Neuron (in vitro differentiated cells): Measurements from ENCODE around the gene FBLN1.
"Not testable (repeated sequence)": the region's sequence is repeated elsewhere in the genome, so short reads cannot be mapped to it uniquely, and the experiment has no call there.

Experiments used
- H2AFZ ChIP-seq: one replicate; pipeline ENCODE4 v1.6.1; 2013; ENCODE audit warnings: low read depth, mild to moderate bottlenecking, inconsistent platforms, low read length, moderate library complexity
- H3K27me3 ChIP-seq: one replicate; pipeline ENCODE4 v1.6.1; 2013; ENCODE audit warnings: low read length; ENCODE audit not compliant: insufficient read depth
- H3K36me3 ChIP-seq: one replicate; pipeline ENCODE4 v1.6.1; 2013; ENCODE audit warnings: low read length; ENCODE audit not compliant: insufficient read depth
- H3K4me1 ChIP-seq: one replicate; pipeline ENCODE4 v1.6.1; 2013; ENCODE audit warnings: low read length; ENCODE audit not compliant: insufficient read depth
- H3K4me3 ChIP-seq: 2 replicates; pipeline ENCODE4 v1.5.1; 2013; ENCODE audit warnings: mild to moderate bottlenecking, low read length, moderate library complexity
- H3K9me3 ChIP-seq: one replicate; pipeline ENCODE4 v1.6.1; 2013; ENCODE audit warnings: low read length

The FBLN1 gene

DNA sequence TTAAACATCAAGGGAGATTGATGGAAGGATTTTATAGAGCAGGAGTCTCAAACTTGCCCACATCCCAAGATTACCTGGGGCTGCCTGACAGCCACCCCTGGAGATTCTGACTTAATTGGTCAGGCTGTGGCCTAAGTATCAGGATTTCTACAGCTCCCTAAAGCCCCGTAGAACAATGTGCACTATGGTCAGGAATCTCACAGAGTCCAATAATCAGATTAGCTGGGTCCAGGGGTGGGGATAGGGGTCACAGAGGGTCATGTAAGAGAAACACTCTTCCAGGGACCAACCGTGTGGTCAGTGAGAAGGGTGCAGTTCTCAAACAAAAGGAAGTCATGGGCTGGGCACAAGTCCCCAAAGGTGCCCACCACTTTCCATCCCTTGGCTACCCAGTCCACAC is 20.5 kb upstream of the FBLN1 start:
- Histone ChIP-seq H3K4me3 (no peak overlapping the region), H3K36me3 (no peaks in the 10 kb centered on the region), H2AFZ (no peak overlapping the region), H3K4me1 (peaks cover 3% of the 10 kb centered on the region), H3K27me3 (peaks cover 3% of the 10 kb centered on the region), H3K9me3 (peaks cover 2% of the 10 kb centered on the region)

DNA sequence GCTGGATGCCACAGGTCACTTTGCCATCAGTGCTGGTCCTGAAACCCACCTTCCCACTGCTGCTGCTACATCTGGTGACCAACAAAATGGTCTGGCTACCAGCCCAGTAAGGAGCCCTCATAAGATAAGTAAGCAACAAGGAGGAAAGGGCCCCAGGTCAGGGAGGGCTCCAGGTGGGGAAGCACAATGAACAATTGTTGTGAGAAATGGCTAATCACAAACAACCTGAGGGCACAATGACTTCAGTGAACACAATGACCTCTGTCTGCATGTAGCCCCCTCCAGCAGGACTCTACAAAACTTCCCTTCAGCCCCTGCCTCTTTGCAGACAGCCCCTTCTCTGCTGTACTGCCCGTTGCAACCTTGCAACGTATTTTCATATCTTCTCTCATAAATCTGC is 19.4 kb upstream of the FBLN1 start:
- Histone ChIP-seq H2AFZ (no peak overlapping the region), H3K4me1 (peaks cover 3% of the 10 kb centered on the region), H3K36me3 (no peaks in the 10 kb centered on the region), H3K4me3 (no peak overlapping the region), H3K27me3 (peaks cover 3% of the 10 kb centered on the region), H3K9me3 (peaks cover 3% of the 10 kb centered on the region)

DNA sequence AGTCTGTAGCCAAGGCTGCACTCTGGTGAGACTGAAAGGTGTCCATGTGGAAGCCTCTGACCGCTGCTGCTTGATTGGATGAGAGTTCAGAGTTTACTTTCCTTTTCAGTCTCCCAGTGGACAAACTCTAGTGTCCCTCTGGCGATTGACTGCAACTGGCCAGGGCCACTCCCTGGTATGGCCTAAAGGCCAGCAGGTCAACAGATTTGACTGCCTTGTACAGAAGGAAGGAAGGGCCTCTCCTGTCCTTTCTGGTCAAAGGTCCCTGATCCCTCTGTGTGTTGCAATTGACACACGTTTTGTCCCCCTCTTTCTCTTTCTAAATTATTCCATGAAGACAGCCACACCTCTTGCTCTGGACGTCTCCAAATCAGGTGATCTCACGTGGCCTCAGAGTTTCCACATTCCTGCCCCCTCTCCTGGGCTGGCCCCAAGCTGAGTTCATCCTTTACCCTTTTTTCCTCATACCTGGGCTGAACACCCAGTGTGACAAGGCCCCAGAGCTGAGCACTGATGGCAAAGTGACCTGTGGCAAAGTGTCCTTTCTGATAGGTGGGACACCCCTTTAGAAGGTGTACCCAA is 18.7 kb upstream of the FBLN1 start:
- peaks cover 3% of the 10 kb centered on the region for H3K9me3 ChIP-seq
- no peak overlapping the region for H3K4me3 ChIP-seq
- no peaks in the 10 kb centered on the region for H3K36me3 ChIP-seq
- no peak overlapping the region for H2AFZ ChIP-seq
- peaks cover 3% of the 10 kb centered on the region for H3K4me1 ChIP-seq
- peaks cover 3% of the 10 kb centered on the region for H3K27me3 ChIP-seq

DNA sequence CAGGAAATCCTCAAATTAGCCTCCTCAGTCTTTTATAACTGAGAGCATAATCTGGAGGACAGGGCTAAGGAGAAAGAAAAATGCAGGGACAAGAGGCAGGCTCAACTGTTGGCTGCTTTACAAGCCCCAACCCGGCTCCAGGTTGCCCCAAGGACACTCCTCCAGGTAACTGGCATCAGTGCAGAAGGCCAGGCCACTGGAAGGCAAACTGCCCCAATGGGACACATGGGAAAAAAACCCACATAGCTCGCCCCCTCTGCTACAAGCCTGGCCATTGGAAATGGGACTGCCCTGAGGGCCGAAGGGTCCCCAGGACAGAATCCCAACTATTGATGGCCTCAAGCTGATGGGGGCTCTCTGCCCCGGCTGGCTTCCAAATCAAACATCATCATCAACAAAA is 17.9 kb upstream of the FBLN1 start:
- peaks cover 3% of the 10 kb centered on the region for H3K4me1 ChIP-seq

DNA sequence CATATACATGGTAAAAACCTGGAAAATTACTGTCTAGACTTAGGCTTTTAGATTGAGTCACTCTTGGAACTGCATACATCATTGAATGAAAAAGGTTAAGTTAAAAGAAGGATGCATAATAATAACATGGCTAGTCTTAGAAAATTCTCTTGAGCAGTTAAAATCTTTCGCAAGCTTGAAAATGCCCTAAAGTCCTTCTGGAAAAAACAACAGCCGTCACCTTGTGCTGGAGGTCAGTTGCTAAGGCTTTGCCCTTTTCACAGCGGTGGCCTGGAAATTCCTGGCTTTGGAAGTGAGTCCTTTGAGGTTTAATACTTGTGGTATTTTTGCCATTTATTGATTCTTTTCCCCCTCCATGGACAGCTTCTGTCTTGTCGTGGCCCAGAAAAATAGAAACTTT is 17.4 kb upstream of the FBLN1 start:
- H3K4me3 ChIP-seq, result no peak overlapping the region
- peaks cover 3% of the 10 kb centered on the region for H3K27me3 ChIP-seq

More for the DNA sequence above, 17.9 kb upstream of the FBLN1 start:
- no peaks in the 10 kb centered on the region for H3K36me3 ChIP-seq
- peaks cover 5% of the 10 kb centered on the region for H3K9me3 ChIP-seq
- H3K4me3 ChIP-seq, result no peak overlapping the region
- peaks cover 3% of the 10 kb centered on the region for H3K27me3 ChIP-seq
- H2AFZ ChIP-seq, result no peak overlapping the region

DNA sequence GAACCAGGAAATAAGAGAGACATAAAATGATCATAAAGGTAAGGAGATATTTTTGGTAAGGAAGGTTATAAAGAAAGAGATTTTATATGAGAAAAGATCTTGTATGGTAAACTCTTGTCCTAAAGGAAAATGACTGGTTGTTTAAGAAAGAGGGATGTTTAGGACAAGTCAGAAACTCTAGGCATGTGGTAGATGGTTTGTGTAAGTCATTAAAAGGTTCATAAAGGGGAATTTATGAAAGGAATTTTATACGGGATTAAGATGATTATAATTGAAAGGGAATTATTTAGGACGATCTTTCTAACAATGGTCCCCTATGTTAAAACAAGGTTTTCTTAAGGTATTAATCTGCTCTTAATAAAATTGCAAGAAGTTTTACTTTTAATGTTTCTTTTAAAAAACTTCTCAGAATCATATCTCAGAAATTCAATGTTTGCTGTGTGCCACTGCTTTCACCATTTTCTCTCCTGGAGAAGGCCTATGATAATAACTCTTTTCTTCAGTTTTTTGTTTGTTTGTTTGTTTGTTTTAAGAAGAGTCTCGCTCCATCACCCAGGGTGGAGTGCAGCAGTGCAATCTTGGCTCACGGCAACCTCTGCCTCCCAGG is 13.8 kb upstream of the FBLN1 start:
- Histone ChIP-seq H2AFZ (no peak overlapping the region), H3K27me3 (peaks cover 3% of the 10 kb centered on the region), H3K9me3 (peaks cover 5% of the 10 kb centered on the region), H3K4me3 (no peak overlapping the region), H3K4me1 (peaks cover 7% of the 10 kb centered on the region), H3K36me3 (no peaks in the 10 kb centered on the region)

More for the DNA sequence above, 17.4 kb upstream of the FBLN1 start:
- no peaks in the 10 kb centered on the region for H3K36me3 ChIP-seq
- H3K9me3 ChIP-seq, result peaks cover 5% of the 10 kb centered on the region
- H3K4me1 ChIP-seq, result peaks cover 3% of the 10 kb centered on the region
- no peak overlapping the region for H2AFZ ChIP-seq

DNA sequence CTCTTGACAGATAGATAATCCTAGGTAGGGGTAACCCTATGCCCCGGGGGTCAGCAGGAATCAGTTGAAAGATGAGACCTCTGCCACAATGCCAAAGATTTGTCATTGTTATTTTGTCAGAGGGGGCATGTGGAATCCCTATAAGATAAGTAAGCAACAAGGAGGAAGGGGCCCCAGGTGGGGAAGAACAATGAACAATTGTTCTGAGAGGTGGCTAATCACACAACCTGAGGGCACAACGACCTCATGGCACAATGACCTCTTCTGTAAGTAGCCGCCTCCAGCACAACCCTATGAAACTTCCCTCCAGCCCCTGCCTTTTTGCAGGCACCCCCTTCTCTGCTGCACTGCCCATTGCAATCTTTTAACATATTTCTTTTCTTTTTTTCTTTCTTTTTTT is 11.8 kb upstream of the FBLN1 start:
- Histone ChIP-seq H3K4me1 (peaks cover 4% of the 10 kb centered on the region), H3K9me3 (peaks cover 7% of the 10 kb centered on the region), H3K36me3 (no peaks in the 10 kb centered on the region), H3K4me3 (no peak overlapping the region), H3K27me3 (no peaks in the 10 kb centered on the region), H2AFZ (no peak overlapping the region)

DNA sequence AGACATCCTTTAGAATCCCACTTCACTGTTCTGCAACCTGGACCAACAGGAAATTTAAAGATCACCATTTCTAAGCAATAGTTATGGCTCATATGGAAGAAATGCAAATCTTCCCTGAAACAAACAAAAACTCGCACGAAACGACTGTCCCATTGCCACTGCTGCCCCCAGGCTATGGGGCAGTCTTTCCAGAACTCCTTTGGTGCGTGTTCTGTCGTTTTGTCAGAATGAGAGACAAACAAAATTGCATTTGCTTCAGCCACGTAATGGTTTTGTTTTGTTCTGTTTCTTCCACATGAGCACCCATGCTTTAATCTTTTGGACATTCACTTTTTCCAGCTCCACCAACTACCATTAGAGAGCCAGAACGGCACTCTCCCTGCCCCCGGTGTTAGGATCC is 10.8 kb upstream of the FBLN1 start:
- Histone ChIP-seq H3K36me3 (no peaks in the 10 kb centered on the region), H2AFZ (no peak overlapping the region), H3K4me1 (peaks cover 8% of the 10 kb centered on the region), H3K27me3 (no peaks in the 10 kb centered on the region), H3K4me3 (no peak overlapping the region), H3K9me3 (peaks cover 7% of the 10 kb centered on the region)

DNA sequence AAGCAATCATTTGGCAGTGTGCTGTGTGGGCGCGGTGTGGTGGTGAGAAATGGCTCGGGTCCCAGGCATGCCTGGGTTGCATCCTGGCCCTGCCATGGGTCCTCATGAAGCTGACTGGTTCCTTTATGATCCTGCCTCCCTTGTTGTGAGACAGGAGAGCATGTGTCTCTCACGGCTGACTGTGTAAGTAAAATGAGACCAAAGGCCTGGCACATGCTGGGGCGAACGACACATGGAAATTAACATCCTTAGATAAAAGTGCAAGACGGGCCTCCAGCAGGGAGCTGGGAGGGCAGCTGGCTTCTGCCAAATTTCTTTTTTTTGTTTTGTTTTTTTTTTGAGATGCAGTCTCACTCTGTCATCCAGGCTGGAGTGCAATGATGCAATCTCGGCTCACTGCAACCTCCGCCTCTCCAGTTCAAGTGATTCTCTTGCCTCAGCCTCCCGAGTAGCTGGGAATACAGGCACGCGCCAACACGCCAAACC is 9.4 kb upstream of the FBLN1 start:
- H3K9me3 ChIP-seq, result peaks cover 3% of the 10 kb centered on the region
- no peaks in the 10 kb centered on the region for H3K27me3 ChIP-seq
- no peak overlapping the region for H2AFZ ChIP-seq
- no peak overlapping the region for H3K4me3 ChIP-seq
- no peaks in the 10 kb centered on the region for H3K36me3 ChIP-seq
- peaks cover 9% of the 10 kb centered on the region for H3K4me1 ChIP-seq

DNA sequence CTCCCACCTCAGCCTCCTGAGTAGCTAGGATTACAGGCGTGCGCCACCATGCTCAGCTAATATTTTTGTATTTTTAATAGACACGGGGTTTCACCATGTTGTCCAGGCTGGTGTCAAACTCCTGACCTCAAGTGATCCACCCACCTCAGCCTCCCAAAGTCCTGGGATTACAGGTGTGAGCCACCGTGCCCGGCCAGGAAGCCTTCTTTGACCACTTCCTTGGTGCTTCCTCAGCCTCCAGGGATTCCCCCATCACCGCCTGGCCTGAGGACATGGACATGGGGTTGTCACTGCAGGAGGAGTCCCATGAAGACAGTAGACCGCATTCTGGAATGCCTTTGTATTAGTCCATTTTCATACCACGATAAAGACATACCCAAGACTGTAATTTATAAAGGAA is 8.4 kb upstream of the FBLN1 start:
- not testable (repeated sequence) for H3K4me3 ChIP-seq, H3K27me3 ChIP-seq, H3K36me3 ChIP-seq, H3K9me3 ChIP-seq, H2AFZ ChIP-seq
- H3K4me1 ChIP-seq, result peaks cover 14% of the 10 kb centered on the region

DNA sequence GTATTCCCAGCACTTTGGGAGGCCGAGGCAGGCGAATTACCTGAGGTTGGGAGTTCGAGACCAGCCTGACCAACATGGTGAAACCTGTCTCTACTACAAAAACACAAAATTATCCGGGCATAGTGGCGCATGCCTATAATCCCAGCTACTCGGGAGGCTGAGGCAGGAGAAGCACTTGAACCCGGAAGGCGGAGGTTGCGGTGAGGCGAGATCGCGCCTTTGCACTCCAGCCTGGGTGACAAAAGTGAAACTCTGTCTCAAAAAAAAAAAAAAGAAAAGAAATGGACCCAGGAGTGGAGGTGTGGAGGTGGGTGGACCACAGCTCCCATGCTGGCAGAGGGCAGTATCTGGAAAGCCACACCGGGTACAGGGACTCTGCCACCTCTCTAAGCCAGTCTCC is 7.1 kb upstream of the FBLN1 start:
- H3K36me3 ChIP-seq, H3K4me3 ChIP-seq, H2AFZ ChIP-seq, H3K27me3 ChIP-seq, H3K9me3 ChIP-seq: not testable (repeated sequence)
- H3K4me1 ChIP-seq, result peaks cover 14% of the 10 kb centered on the region

DNA sequence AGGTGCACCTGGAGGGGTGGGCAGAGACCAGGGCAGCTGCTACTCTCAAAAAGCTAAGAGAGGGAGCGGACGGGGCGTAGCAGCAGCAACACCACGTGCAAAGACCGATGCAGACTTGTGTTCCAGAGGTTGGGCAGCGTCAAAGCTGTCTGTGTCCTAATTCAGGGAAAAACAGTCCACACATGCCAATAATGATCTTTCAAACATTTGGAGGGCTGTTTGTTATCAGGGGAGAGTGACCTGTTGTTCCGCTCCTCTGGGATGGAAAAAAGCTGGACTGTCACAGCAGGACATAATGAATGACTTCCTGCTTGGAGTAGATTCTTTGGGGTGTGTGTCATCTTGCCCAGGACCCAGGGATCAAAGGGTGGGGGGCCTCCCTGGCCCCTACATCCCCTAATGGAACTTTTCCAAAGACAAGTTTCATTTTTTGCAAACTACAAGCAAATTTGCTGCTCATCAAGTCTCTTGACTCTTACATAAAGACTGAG is 6.2 kb upstream of the FBLN1 start:
- Histone ChIP-seq H3K36me3 (no peaks in the 10 kb centered on the region), H2AFZ (no peak overlapping the region), H3K4me3 (no peak overlapping the region), H3K9me3 (peaks cover 1% of the 10 kb centered on the region), H3K27me3 (peaks cover 5% of the 10 kb centered on the region), H3K4me1 (peaks cover 14% of the 10 kb centered on the region)

DNA sequence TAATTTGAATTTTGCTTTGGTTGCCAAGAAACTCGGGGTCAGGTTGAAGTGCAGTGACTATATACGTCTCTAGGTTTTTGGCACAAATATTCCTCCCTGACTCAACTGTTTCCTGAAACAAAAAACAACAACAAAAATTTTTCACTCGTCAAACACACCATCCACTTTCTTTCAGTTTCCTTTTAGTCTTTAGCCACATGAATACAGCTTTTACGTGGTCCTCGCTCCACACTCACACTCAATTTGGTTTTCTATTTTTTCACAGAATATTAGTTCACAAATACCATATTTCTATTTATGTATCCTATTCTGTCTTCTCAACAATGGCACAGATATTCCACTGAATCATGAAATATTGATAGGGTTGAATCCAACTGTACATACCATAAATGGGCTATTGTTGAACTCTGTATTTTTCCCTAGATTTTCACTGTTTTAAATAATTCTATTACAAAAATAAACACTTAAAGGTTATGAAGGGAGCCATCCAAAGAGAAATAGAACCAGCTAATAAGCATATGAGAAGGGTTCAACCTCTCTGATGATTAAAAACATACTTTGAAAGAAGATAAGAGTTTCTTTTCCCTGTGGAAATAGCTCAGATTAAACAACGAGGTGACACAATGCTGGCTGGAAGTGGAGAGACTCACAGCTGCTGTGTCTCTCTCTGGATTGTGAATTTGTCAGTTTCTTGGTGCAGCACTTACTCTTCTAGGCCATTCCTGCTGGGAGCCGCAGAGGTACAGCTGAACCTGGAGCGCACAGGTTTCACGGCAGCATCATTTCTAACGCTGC is 5.1 kb upstream of the FBLN1 start:
- Histone ChIP-seq H3K9me3 (peaks cover 1% of the 10 kb centered on the region), H3K4me1 (peaks cover 18% of the 10 kb centered on the region), H3K27me3 (peaks cover 5% of the 10 kb centered on the region), H3K36me3 (no peaks in the 10 kb centered on the region), H3K4me3 (no peak overlapping the region), H2AFZ (no peak overlapping the region)
